ENCODE measurements around the gene PDE4D.

DNA sequence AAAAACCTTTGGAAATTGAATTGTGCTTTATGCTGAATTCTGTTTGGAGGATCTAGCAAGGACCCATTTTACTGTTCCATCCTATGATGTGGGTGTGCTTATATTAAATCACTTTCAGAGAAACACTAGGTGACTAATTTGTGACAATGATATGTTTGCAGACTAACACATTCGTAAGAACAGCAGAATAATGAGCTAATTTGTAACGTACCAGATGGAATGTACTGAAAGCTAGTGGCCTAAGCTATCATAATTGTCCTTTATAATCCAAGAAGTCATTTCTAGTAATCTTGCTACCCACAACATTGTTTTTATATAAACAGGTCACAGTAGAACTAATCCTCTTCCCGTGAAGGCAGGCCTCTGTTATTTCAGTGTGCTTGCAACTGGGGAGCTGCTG lies 292.5 kb downstream of the PDE4D start:
- TF ChIP-seq, protein P1, sequence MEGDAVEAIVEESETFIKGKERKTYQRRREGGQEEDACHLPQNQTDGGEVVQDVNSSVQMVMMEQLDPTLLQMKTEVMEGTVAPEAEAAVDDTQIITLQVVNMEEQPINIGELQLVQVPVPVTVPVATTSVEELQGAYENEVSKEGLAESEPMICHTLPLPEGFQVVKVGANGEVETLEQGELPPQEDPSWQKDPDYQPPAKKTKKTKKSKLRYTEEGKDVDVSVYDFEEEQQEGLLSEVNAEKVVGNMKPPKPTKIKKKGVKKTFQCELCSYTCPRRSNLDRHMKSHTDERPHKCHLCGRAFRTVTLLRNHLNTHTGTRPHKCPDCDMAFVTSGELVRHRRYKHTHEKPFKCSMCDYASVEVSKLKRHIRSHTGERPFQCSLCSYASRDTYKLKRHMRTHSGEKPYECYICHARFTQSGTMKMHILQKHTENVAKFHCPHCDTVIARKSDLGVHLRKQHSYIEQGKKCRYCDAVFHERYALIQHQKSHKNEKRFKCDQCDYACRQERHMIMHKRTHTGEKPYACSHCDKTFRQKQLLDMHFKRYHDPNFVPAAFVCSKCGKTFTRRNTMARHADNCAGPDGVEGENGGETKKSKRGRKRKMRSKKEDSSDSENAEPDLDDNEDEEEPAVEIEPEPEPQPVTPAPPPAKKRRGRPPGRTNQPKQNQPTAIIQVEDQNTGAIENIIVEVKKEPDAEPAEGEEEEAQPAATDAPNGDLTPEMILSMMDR (IDR thresholded peaks at IDR 0.05) = no peak
- no peak for TF ChIP-seq POLR2A (IDR thresholded peaks at IDR 0.05)

Data from heart left ventricle (tissue), 13 donors.